ENCODE results near the gene HCFC1.
A peak's percentile ranks its signal among the peaks of the same experiment; 100 is the strongest.

HCFC1 gene

DNA sequence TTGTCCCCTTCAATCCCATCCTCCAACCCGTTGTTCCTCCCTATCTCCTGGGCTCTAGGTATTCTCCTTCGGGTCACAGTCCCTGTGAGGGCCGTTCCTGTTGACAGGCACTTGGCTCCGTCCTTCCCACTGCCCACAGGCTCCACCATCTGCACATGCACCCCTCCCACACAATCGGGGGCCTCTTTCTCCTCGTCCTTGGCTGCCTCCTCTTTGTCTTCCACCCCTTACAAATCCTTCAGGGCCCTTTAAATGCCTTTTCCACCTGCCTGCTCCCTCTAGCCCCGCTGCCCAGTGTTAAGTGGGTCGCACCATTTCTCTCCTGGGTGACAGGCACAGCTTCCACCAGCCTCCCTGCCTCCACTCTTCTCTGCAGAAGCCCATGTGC, 69.9 kb downstream of the HCFC1 start:
- DNase-seq = peak in 2 of 3 experiments; percentile 32 to 42

DNA sequence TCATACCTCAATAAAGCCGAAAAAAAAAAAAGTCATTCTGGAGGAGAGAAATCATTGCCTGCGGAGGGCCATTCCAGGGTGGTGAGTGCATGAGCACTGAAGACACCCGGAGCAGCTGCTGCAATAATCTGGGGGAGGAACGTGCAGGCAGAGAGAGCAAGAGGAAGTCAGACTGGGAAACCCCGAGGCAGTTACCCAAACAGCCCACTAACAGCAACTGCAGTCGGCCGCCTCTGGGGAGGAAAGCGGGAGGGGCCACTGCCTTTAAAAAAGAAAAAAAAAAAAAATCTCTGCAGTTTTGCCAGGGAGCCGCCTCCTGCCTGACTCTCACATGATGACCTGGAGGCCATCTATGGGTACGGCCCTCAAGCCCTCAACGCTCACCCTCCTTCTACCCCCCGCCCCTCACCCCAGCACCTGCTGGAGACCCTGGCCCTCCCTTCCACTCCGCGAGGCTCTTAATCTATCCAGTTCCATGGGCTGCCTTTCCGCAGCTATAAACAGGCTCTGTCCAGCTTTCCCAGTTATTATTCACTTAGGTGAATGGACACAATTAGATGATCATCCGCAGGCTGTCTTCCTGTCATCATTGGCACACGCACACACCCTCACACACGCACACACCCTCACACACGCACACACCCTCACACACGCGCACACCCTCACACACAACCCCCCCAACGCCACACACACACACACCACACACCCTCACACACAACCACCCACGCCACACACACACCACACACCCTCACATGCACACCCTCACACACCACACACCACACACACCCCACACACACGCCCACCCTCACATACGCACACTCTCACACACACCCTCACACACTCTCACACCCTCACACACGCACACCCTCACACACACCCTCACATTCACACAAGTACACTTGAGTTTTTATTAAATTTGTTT, 70.5 kb downstream of the HCFC1 start:
- DNase-seq = peak; percentile 55 to 81 (median 58)

DNA sequence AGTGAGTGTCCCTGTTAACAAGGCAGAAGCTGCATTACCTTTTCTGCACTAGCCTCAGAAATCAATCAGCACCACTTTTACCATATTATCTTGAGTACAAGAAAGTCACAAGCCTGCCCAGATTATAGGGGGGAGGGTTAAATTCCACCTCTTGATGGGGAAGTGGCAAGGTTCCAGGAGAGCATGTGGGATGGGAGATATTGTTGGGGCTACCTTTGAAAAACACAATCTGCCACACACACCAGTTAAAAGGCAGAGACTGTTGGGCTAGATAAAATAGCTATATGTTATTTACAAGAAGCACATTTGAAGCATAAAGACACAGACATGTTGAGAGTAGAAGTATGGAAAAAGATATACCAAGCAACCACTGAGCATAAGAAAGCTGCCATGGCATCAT, 73.7 kb downstream of the HCFC1 start:
- no peak for DNase-seq
